OCI-LY1 (cell line): ENCODE data around the gene AIFM3.

Source experiments
- EZH2 ChIP-seq: fragments of 200-600 bp; sonication (generic), shearing (Covaris generic); IDR thresholded peaks from 2 replicates; pipeline ENCODE4 v1.8.0; 2017; ENCODE audit warnings: borderline replicate concordance, mixed run types, mild to moderate bottlenecking, antibody characterized with exemption, low read length, moderate library complexity, mixed read lengths
- TF ChIP-seq, protein P1 (sequence below): fragments of 200-600 bp; sonication (generic), shearing (Covaris generic); IDR thresholded peaks from 2 replicates; pipeline ENCODE4 v1.5.1; 2017; ENCODE audit warnings: mild to moderate bottlenecking, antibody characterized with exemption, low read length, moderate library complexity, mixed read lengths

DNA sequence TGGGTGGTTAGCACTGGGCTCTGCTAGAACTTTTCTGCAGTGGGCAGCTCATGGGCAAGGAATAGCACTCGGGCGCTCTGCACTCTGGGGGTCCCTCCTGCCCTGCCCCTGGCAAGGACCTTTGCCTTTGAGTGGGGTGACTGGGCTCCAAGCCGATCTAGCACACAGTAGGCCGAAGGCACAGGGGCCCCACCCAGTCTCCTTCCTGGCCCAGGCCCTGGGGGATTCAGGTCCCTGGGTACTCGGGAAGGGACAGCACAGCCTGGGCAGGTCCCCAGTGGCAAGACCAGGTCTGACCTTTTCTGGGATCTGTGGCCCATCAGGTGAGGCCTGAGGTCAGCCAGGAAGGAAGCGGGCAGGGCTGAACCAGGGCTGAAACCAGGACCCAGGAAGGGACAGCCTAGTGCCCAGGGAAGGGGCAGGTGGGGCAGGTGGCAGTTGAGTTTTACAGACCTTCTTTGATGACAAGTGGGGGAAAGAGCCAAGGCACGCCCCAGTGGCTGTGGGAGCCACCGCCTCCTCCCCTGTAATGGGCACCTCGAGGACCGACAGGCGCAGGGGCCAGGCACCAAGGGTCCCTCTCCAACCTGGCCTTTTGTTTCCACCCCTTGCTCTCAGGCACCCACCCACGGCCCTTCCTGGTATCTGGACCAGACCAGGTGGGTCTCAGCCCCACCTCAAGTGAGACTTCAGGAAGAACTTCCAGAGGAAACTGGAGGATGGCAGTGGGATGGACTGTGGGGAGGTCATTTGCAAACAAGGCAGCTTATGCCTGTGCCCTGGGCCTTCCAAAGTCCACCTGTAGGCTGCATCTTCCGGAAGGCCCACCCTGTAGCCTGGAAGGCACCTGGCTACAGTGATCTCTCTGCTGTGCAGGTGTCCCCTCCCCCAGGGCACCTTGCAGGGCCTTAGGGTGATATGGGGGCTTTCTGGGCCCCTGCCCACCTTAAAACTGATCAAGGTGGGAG is 883 bp upstream of the AIFM3 start:
- no peak for TF ChIP-seq EZH2
- TF ChIP-seq, protein P1, sequence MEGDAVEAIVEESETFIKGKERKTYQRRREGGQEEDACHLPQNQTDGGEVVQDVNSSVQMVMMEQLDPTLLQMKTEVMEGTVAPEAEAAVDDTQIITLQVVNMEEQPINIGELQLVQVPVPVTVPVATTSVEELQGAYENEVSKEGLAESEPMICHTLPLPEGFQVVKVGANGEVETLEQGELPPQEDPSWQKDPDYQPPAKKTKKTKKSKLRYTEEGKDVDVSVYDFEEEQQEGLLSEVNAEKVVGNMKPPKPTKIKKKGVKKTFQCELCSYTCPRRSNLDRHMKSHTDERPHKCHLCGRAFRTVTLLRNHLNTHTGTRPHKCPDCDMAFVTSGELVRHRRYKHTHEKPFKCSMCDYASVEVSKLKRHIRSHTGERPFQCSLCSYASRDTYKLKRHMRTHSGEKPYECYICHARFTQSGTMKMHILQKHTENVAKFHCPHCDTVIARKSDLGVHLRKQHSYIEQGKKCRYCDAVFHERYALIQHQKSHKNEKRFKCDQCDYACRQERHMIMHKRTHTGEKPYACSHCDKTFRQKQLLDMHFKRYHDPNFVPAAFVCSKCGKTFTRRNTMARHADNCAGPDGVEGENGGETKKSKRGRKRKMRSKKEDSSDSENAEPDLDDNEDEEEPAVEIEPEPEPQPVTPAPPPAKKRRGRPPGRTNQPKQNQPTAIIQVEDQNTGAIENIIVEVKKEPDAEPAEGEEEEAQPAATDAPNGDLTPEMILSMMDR: no peak
